Measurements from ENCODE around the gene ZSCAN23. TPM values are rescaled to one million over a fixed set of nuclear protein-coding genes. Genes with fewer than 3 reads are reported as not detected.

ZSCAN23 gene
- total RNA-seq, 1 donor from 2014 or later: 0.72 TPM

Other genes starting within 250 kb of the ZSCAN23 start
- 6.4 TPM for gene ZSCAN9, start 218.2 kb downstream of the ZSCAN23 start, total RNA-seq
- 2.6 TPM for gene ZKSCAN4, start 191.2 kb downstream of the ZSCAN23 start, total RNA-seq
- gene NKAPL, start 184.2 kb downstream of the ZSCAN23 start, total RNA-seq: 0.12 TPM
- gene ZSCAN26, start 176.3 kb downstream of the ZSCAN23 start, total RNA-seq: 3.5 TPM
- 0.76 TPM for gene PGBD1, start 161.9 kb downstream of the ZSCAN23 start, total RNA-seq
- gene ZSCAN31, start 107.3 kb downstream of the ZSCAN23 start, total RNA-seq: 9.4 TPM
- gene ZKSCAN3, start 93.5 kb downstream of the ZSCAN23 start, total RNA-seq: 2.4 TPM
- 2.5 TPM for gene ZSCAN12, start 43.7 kb downstream of the ZSCAN23 start, total RNA-seq
- not detected for gene GPX6, start 72.3 kb upstream of the ZSCAN23 start, total RNA-seq
- not detected for gene GPX5, start 82.4 kb upstream of the ZSCAN23 start, total RNA-seq

All from esophagus mucosa (tissue), 1 donor.